Neuronal stem cell (in vitro differentiated cells): ENCODE results near the gene EFNA3.

ENCODE experiments used
- DNase-seq: peaks from one replicate; pipeline ENCODE4 v3.0.0-alpha.2; 2013; ENCODE audit warnings: low spot score
- H2AFZ ChIP-seq: one replicate; pipeline ENCODE4 v1.6.1; 2013; ENCODE audit warnings: mild to moderate bottlenecking, low read length, inconsistent platforms
- H2AK5ac ChIP-seq: 2 replicates; pipeline ENCODE4 v1.6.1; 2013; ENCODE audit warnings: low read depth, mild to moderate bottlenecking, inconsistent platforms, low read length, moderate library complexity, mixed read lengths
- H2BK120ac ChIP-seq: 2 replicates; pipeline ENCODE4 v1.6.1; 2013; ENCODE audit warnings: low read depth, mild to moderate bottlenecking, inconsistent platforms, low read length, moderate library complexity, mixed read lengths
- H2BK12ac ChIP-seq: one replicate; pipeline ENCODE4 v1.6.1; 2013; ENCODE audit warnings: low read length, inconsistent platforms
- H2BK15ac ChIP-seq: 2 replicates; pipeline ENCODE4 v1.6.1; 2013; ENCODE audit warnings: mild to moderate bottlenecking, low read length, inconsistent platforms, mixed read lengths
- H2BK5ac ChIP-seq: one replicate; pipeline ENCODE4 v1.6.1; 2013; ENCODE audit warnings: inconsistent platforms, mild to moderate bottlenecking, low read length, moderate library complexity
- H3K14ac ChIP-seq: one replicate; pipeline ENCODE4 v1.6.1; 2013; ENCODE audit warnings: low read length, inconsistent platforms
- H3K18ac ChIP-seq: 2 replicates; pipeline ENCODE4 v1.6.1; 2013; ENCODE audit warnings: low read length, inconsistent platforms
- H3K23ac ChIP-seq: 2 replicates; pipeline ENCODE4 v1.6.1; 2013; ENCODE audit warnings: low read depth, mild to moderate bottlenecking, mixed read lengths, low read length, inconsistent platforms; ENCODE audit not compliant: poor library complexity
- H3K27ac ChIP-seq: replicated peaks from 3 replicates; pipeline ENCODE4 v1.5.1; 2013; ENCODE audit warnings: low read length, inconsistent platforms
- H3K27me3 ChIP-seq, 3 experiments: 2 replicates each; pipeline ENCODE4 v1.6.1; 2013; ENCODE audit warnings: low read length in 3 of 3, mild to moderate bottlenecking in 2 of 3, inconsistent platforms in 1 of 3, low read depth in 1 of 3, mixed read lengths in 1 of 3, moderate library complexity in 1 of 3; ENCODE audit not compliant: control insufficient read depth in 3 of 3, insufficient read depth in 3 of 3
- H3K36me3 ChIP-seq, 2 donors: replicated peaks in 1 of 2; 2 replicates each; pipeline ENCODE4 v1.6.1; 2013; ENCODE audit warnings: low read length in 2 of 2; ENCODE audit not compliant: control insufficient read depth in 2 of 2, insufficient read depth in 2 of 2
- H3K4ac ChIP-seq: 2 replicates; pipeline ENCODE4 v1.6.1; 2013; ENCODE audit warnings: inconsistent platforms, mild to moderate bottlenecking, low read length, moderate library complexity
- H3K4me1 ChIP-seq, 2 donors: 1 replicate in 1 of 2; 2 replicates in 1 of 2; pipeline ENCODE4 v1.6.1; 2013; ENCODE audit warnings: low read length in 2 of 2, low read depth in 1 of 2; ENCODE audit not compliant: control insufficient read depth in 2 of 2, insufficient read depth in 1 of 2
- H3K4me2 ChIP-seq: one replicate; pipeline ENCODE4 v1.6.1; 2013; ENCODE audit warnings: mild to moderate bottlenecking, low read length, inconsistent platforms; ENCODE audit not compliant: insufficient read depth, poor library complexity, severe bottlenecking
- H3K4me3 ChIP-seq, 2 donors: 2 replicates each; pipeline ENCODE4 v1.5.1; 2013; ENCODE audit warnings: low read length in 2 of 2, mild to moderate bottlenecking in 2 of 2, inconsistent platforms in 1 of 2, moderate library complexity in 1 of 2
- H3K79me1 ChIP-seq: one replicate; pipeline ENCODE4 v1.6.1; 2013; ENCODE audit warnings: low read depth, mild to moderate bottlenecking, inconsistent platforms, low read length, moderate library complexity
- H3K9ac ChIP-seq: one replicate; pipeline ENCODE4 v1.6.1; 2013; ENCODE audit warnings: mild to moderate bottlenecking, low read depth, low read length, inconsistent platforms; ENCODE audit not compliant: poor library complexity
- H3K9me3 ChIP-seq, 2 donors: replicated peaks in 1 of 2; 2 replicates each; pipeline versions ENCODE3 to v1.6.1; 2013; ENCODE audit warnings: low read length in 2 of 2, mild to moderate bottlenecking in 2 of 2, inconsistent platforms in 1 of 2, low read depth in 1 of 2, mixed read lengths in 1 of 2, moderate library complexity in 1 of 2; ENCODE audit not compliant: control insufficient read depth in 2 of 2, insufficient read depth in 1 of 2
- H4K8ac ChIP-seq: one replicate; pipeline ENCODE4 v1.6.1; 2013; ENCODE audit warnings: low read depth, mild to moderate bottlenecking, inconsistent platforms, low read length, moderate library complexity
- H4K91ac ChIP-seq: one replicate; pipeline ENCODE4 v1.6.1; 2013; ENCODE audit warnings: low read length, low read depth, mild to moderate bottlenecking, inconsistent platforms; ENCODE audit not compliant: poor library complexity
- WGBS, 2 donors: extraction: QIAGEN DNeasy Blood & Tissue Kit; methylation state at CpG; one replicate each; pipeline ENCODE4 v1.1.7; 2013; ENCODE audit warnings: missing lambda C conversion rate in 2 of 2, mixed read lengths in 1 of 2; ENCODE audit not compliant: insufficient read length in 2 of 2, insufficient replicate concordance in 1 of 2; ENCODE audit errors: extremely low coverage in 2 of 2; 5-methylcytosine and 5-hydroxymethylcytosine counted together

Gene EFNA3

DNA sequence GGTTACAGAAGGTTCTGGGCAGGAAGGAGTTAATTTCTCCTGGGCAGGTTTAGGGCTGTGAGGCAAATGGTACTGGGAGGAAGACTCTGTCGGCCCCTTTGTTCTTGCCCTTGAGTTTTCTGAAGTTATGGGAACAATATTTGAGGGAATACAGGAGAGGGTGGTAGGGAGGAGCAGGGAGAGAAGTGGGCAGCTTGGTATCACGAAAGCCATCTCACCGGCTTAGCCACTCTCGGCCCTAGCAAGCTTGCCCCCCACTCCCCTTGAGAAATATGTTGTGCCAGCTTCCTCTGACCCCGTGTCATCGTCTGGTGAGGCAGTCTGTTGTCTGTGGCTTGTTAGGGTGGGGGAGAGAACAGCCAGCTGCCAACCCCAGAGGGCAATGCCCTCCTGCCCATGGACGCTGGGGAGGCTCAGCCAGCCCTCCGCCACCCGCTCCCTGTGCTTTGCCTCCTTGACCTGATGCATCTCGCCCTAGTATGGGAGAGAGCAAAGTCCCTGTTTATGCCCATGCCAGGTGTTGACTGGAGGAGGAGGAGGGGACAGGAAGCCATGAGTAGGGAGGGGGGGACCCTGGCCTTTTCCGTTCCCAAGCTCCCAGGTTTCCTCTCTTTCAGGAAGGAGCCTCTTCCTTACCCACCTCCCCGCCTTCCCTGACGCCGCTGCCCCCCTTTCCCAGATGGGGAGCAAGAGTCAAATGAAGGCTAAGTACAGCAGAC, 50.3 kb downstream of the EFNA3 start:
- Histone ChIP-seq H3K4me3 (no peak overlapping the region), H3K4me1 (peaks cover 36 to 48% of the 10 kb centered on the region in 2 donors)
- DNase-seq, result no peak

DNA sequence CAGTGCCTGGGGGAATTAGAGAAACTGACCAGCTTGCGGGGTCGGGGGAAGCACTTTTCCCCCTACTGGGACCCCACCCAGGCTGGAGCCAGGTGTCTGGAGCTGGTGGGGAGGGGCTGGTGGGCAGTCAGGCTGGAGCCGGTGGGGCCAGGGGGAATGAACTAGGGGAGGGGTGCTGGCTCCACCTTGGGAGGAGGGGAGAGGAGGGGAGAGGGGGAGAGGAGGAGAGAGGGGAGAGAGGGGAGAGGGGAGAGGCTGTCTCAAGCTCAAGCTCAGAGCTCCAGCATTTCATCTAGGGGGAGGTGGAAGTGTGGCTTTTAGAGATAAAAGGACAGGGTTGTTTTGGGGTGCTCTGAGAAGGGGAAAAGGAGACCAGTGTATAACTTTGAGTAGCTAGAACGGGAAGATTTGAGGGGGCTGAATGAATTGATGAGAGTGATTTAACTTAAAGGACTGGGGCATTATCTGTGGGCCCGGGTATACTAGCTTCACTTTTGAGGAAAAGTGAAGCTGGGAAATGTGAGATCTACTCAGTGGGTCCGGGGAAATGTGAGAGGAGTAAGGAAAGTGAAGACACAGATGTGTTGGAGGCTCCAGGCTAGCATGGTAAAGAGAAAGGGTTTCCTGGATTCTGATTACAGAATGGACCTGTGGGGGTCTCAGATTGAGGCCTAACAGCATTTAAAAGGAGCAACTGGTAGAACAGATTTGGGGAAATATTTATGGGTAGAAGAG, 51.8 kb downstream of the EFNA3 start:
- H3K4ac ChIP-seq, result no peak overlapping the region
- no CpG with 5 or more reads among the region's 6 CpGs for WGBS, 2 donors
- no peak overlapping the region for H2BK15ac ChIP-seq
- peak overlapping the region; percentile 25 for H3K23ac ChIP-seq
- H3K9me3 ChIP-seq, result peaks cover 0 to 2% of the 10 kb centered on the region in 2 donors
- peak overlapping the region; percentile 74 for H3K18ac ChIP-seq
- no peak overlapping the region for H3K9ac ChIP-seq
- H3K4me3 ChIP-seq, result no peak overlapping the region
- H2BK12ac ChIP-seq, result no peak overlapping the region
- no peak overlapping the region for H3K4me2 ChIP-seq
- no peak overlapping the region for H3K14ac ChIP-seq
- H4K8ac ChIP-seq, result no peak overlapping the region
- H4K91ac ChIP-seq, result no peak overlapping the region
- no peaks in the 10 kb centered on the region for H3K79me1 ChIP-seq
- H2AK5ac ChIP-seq, result peak overlapping the region; percentile 95
- H3K27me3 ChIP-seq, result peaks cover 10 to 50% (median 45%) of the 10 kb centered on the region in 3 experiments
- no peak overlapping the region for H2BK5ac ChIP-seq
- peak overlapping the region; percentile 58 for H2AFZ ChIP-seq
- H3K27ac ChIP-seq, result no peak overlapping the region
- no peak overlapping the region for H2BK120ac ChIP-seq
- no peak for DNase-seq
- peaks cover 0 to 5% of the 10 kb centered on the region in 2 donors for H3K36me3 ChIP-seq
- H3K4me1 ChIP-seq, result peaks cover 38 to 47% of the 10 kb centered on the region in 2 donors

More for the DNA sequence above, 50.3 kb downstream of the EFNA3 start:
- Histone ChIP-seq H2AK5ac (peak overlapping the region; percentile 95), H3K27ac (no peak overlapping the region), H3K79me1 (no peaks in the 10 kb centered on the region), H3K9me3 (peaks cover 0 to 2% of the 10 kb centered on the region in 2 donors), H3K18ac (peak overlapping the region; percentile 87), H2BK120ac (no peak overlapping the region), H2BK5ac (no peak overlapping the region), H3K23ac (peak overlapping the region; percentile 12), H3K14ac (no peak overlapping the region), H4K91ac (no peak overlapping the region), H3K36me3 (peaks cover 0 to 2% of the 10 kb centered on the region in 2 donors), H2BK15ac (no peak overlapping the region), H2BK12ac (no peak overlapping the region), H3K4ac (no peak overlapping the region), H3K27me3 (peaks cover 10 to 62% (median 61%) of the 10 kb centered on the region in 3 experiments), H2AFZ (no peak overlapping the region), H4K8ac (no peak overlapping the region), H3K4me2 (no peak overlapping the region), H3K9ac (no peak overlapping the region)
- no CpG with 5 or more reads among the region's 14 CpGs for WGBS, 2 donors

DNA sequence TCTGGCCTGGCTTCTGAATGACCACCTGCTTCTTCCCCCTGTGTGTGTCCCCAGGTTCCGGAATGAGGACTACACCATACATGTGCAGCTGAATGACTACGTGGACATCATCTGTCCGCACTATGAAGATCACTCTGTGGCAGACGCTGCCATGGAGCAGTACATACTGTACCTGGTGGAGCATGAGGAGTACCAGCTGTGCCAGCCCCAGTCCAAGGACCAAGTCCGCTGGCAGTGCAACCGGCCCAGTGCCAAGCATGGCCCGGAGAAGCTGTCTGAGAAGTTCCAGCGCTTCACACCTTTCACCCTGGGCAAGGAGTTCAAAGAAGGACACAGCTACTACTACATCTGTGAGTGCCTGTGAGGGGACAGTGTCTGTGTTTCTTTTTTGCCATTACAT, 52.6 kb downstream of the EFNA3 start:
- no peak for DNase-seq
- Histone ChIP-seq H3K4me2 (no peak overlapping the region), H2BK15ac (no peak overlapping the region), H2AFZ (no peak overlapping the region), H3K9me3 (peaks cover 0 to 2% of the 10 kb centered on the region in 2 donors), H3K79me1 (no peaks in the 10 kb centered on the region), H3K18ac (no peak overlapping the region), H2BK12ac (no peak overlapping the region), H3K4me3 (peak overlapping the region in 1 of 2 donors; percentile 11), H3K27ac (no peak overlapping the region), H4K8ac (no peak overlapping the region), H2BK120ac (no peak overlapping the region), H3K9ac (peak overlapping the region; percentile 61), H3K4ac (no peak overlapping the region), H3K4me1 (peaks cover 33 to 41% of the 10 kb centered on the region in 2 donors), H3K14ac (peak overlapping the region; percentile 41), H2BK5ac (no peak overlapping the region), H4K91ac (no peak overlapping the region), H2AK5ac (no peak overlapping the region), H3K23ac (no peak overlapping the region), H3K36me3 (peaks cover 0 to 5% of the 10 kb centered on the region in 2 donors), H3K27me3 (peaks cover 5 to 41% (median 37%) of the 10 kb centered on the region in 3 experiments)
- no CpG with 5 or more reads among the region's 8 CpGs for WGBS, 2 donors

DNA sequence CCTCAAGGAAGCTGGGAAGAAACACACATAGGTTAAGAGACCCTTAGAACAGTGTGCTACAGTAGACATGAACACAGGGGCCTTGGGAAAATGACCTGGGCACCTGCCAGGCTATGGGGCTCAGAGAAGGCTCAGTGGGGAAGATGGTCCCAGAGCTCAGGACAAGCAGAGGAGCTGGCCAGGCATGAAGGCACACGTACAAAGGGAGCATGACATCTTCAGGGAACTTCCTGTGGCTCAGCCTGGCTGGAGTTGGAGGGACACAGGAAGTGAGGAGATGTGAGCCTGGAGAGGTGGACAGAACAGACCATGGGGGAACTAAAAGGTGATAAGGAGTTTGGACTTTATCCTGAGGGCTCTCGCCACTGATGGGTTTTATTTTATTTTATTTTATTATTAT, 53.2 kb downstream of the EFNA3 start:
- H2BK15ac ChIP-seq, result no peak overlapping the region
- DNase-seq, result no peak
- peaks cover 31 to 37% of the 10 kb centered on the region in 2 donors for H3K4me1 ChIP-seq
- no peak overlapping the region for H4K91ac ChIP-seq
- no peak overlapping the region for H2BK12ac ChIP-seq
- H2BK5ac ChIP-seq, result no peak overlapping the region
- H3K79me1 ChIP-seq, result no peaks in the 10 kb centered on the region
- no peak overlapping the region for H4K8ac ChIP-seq
- H2BK120ac ChIP-seq, result no peak overlapping the region
- no peak overlapping the region for H3K18ac ChIP-seq
- H3K4me3 ChIP-seq, result no peak overlapping the region
- H3K23ac ChIP-seq, result no peak overlapping the region
- peaks cover 5 to 36% (median 31%) of the 10 kb centered on the region in 3 experiments for H3K27me3 ChIP-seq
- no CpG with 5 or more reads among the region's 2 CpGs for WGBS, 2 donors
- peaks cover 0 to 5% of the 10 kb centered on the region in 2 donors for H3K36me3 ChIP-seq
- no peak overlapping the region for H2AFZ ChIP-seq
- no peak overlapping the region for H3K9ac ChIP-seq
- H3K4ac ChIP-seq, result no peak overlapping the region
- peaks cover 0 to 2% of the 10 kb centered on the region in 2 donors for H3K9me3 ChIP-seq
- H2AK5ac ChIP-seq, result no peak overlapping the region
- H3K4me2 ChIP-seq, result no peak overlapping the region
- H3K27ac ChIP-seq, result no peak overlapping the region
- no peak overlapping the region for H3K14ac ChIP-seq
